ENCODE results near the gene CAMSAP2.

DNA sequence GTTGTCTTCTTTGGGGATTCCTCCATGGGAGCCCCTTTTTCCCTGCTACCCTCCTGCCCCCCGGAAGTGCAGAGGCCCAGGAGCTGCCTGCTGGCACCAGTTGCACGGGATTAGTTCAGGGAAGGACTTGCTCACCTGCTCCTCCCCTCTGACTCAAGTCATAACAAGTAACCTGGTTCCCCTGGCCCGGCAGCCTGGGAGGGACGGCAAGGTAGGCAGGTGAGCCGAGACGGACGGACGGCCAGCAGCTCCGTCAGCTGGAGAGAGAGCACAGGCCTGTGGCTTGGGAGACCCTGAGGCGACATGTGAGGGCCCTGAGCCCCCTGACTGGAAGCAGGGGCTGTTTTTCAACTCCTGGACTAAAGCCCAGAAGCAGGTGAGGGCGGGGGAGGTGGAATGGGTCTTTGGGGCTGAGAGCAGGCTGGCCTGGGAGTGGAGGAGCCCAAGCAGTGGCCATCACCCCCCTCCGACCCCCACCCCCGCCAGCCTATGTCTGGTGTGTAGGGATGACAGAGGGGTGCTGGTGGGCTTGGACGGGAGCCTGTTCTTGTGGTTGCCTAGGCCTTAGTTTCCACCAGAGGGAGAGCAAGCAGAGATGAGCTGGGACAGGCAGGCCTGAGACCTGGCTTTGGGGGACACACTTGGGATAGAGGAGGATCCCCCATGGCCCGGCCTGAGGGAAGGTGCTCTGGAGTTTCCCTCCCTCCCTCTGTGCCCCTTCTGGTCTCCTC lies 156.2 kb downstream of the CAMSAP2 start, which contains the start of gene INAVA:
- no peak for TF ChIP-seq EZH2 (optimal IDR thresholded peaks at IDR 0.05; ENCODE audit: low read depth, low read length)
- TF ChIP-seq, protein P1, sequence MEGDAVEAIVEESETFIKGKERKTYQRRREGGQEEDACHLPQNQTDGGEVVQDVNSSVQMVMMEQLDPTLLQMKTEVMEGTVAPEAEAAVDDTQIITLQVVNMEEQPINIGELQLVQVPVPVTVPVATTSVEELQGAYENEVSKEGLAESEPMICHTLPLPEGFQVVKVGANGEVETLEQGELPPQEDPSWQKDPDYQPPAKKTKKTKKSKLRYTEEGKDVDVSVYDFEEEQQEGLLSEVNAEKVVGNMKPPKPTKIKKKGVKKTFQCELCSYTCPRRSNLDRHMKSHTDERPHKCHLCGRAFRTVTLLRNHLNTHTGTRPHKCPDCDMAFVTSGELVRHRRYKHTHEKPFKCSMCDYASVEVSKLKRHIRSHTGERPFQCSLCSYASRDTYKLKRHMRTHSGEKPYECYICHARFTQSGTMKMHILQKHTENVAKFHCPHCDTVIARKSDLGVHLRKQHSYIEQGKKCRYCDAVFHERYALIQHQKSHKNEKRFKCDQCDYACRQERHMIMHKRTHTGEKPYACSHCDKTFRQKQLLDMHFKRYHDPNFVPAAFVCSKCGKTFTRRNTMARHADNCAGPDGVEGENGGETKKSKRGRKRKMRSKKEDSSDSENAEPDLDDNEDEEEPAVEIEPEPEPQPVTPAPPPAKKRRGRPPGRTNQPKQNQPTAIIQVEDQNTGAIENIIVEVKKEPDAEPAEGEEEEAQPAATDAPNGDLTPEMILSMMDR (IDR thresholded peaks at IDR 0.05; ENCODE audit: low read length) = no peak
